Lower leg skin (tissue), 3 donors: ENCODE results near the gene GNAI3.

ENCODE experiments used
- POLR2A ChIP-seq, 2 donors: fragments of 450-650 bp; IDR thresholded peaks; one replicate each; pipeline ENCODE4 v1.6.1; 2016 to 2017; ENCODE audit warnings: antibody characterized with exemption in 2 of 2, mild to moderate bottlenecking in 1 of 2, moderate library complexity in 1 of 2
- TF ChIP-seq, protein P1 (sequence below), 3 donors: fragments of 450-650 bp; IDR thresholded peaks; one replicate each; pipeline ENCODE4 v1.5.1; 2016; ENCODE audit warnings: antibody characterized with exemption in 3 of 3, mild to moderate bottlenecking in 3 of 3, moderate library complexity in 2 of 3

DNA sequence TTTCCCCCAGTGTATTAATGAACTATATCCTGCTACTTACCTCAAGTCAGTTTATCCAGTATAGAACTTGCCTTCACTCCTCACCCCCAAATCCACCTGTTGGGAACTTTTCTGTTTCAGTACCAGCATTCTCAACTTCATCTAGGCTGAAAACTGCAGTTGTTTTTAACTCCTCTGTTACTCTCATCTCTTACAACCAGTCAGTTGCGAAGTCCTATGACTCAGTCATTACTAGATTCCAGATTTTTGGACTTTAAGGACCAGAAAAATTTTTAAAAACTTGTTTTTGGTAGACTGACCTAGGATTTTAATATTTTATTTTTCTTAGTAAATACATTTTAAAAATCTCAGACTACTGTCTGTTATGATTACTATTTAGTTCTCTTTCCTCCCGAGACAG, 8.1 kb downstream of the GNAI3 start:
- TF ChIP-seq POLR2A (IDR thresholded peaks at IDR 0.05): no peak
- TF ChIP-seq, protein P1, sequence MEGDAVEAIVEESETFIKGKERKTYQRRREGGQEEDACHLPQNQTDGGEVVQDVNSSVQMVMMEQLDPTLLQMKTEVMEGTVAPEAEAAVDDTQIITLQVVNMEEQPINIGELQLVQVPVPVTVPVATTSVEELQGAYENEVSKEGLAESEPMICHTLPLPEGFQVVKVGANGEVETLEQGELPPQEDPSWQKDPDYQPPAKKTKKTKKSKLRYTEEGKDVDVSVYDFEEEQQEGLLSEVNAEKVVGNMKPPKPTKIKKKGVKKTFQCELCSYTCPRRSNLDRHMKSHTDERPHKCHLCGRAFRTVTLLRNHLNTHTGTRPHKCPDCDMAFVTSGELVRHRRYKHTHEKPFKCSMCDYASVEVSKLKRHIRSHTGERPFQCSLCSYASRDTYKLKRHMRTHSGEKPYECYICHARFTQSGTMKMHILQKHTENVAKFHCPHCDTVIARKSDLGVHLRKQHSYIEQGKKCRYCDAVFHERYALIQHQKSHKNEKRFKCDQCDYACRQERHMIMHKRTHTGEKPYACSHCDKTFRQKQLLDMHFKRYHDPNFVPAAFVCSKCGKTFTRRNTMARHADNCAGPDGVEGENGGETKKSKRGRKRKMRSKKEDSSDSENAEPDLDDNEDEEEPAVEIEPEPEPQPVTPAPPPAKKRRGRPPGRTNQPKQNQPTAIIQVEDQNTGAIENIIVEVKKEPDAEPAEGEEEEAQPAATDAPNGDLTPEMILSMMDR (IDR thresholded peaks at IDR 0.05): no peak
